ENCODE results near the gene COL12A1.

- TF ChIP-seq CTCF (IDR thresholded peaks at IDR 0.05) (no peak), POLR2A (IDR thresholded peaks at IDR 0.05) (no peak)
These were observed 30.8 kb upstream of the COL12A1 start for GRCh38 chr6:75236630-75237029.
